K562 (cell line): ENCODE measurements around the gene TRAPPC2L. TPM values are rescaled to one million over a fixed set of nuclear protein-coding genes. Genes with fewer than 3 reads are reported as not detected.
A peak's percentile ranks its signal among the peaks of the same experiment; 100 is the strongest.

ENCODE experiments used
- ATAC-seq: fragments of 200-7000 bp; cut with Tn5 transposase; 3 replicates; pipeline ENCODE4 v1.9.1; 2020; ENCODE audit warnings: moderate library complexity
- BruUV-seq: library from RNA; stranded (reverse); fragments of 400-500 nt; replicated peaks from 2 replicates; lab custom pipeline; 2021; lab: Mats Ljungman, UMichigan
- CTCF ChIA-PET: fragments of 300-600 bp; formaldehyde crosslinking; extraction: SDS; loops from one replicate; lab custom pipeline; 2021; ENCODE audit warnings: low intra/inter-chr PET ratio; lab: Yijun Ruan, JAX
- POLR2A ChIA-PET: fragments of 300-600, 350-650 bp; sonication (Branson Sonifier 250); formaldehyde crosslinking; extraction: SDS; loops from one replicate; lab custom pipeline; 2021; ENCODE audit warnings: antibody characterized with exemption, inconsistent platforms; lab: Yijun Ruan, JAX
- DNase-seq, 4 experiments: peaks; one replicate each; pipeline versions ENCODE4 v3.0.0 to v3.0.0-alpha.2; 2011 to 2018; ENCODE audit warnings: low spot score in 3 of 4, mixed read lengths in 3 of 4; ENCODE audit errors: extremely low read depth in 1 of 4
- FAIRE-seq: peaks from 2 replicates; lab custom pipeline; 2011; peaks lifted over from hg19 to GRCh38; lab: Jason Lieb, UNC
- H2AFZ ChIP-seq: 2 replicates; pipeline ENCODE4 v1.6.0; 2011; ENCODE audit warnings: low read depth, low read length, control low read depth, inconsistent platforms
- H3K27ac ChIP-seq: fragments of 200-600 bp; 3 replicates; pipeline ENCODE4 v1.8.0; 2011; ENCODE audit warnings: low read depth, mild to moderate bottlenecking, control low read depth, inconsistent platforms, low read length, moderate library complexity, mixed read lengths; ENCODE audit errors: extremely low read depth
- H3K27me3 ChIP-seq, 2 experiments: fragments of 300-600 bp in 1 of 2; 2 replicates in 1 of 2; 3 replicates in 1 of 2; pipeline versions ENCODE4 v1.6.0 to v1.8.0; 2011; ENCODE audit warnings: inconsistent platforms in 2 of 2, low read length in 2 of 2, mild to moderate bottlenecking in 1 of 2, mixed read lengths in 1 of 2, moderate library complexity in 1 of 2; ENCODE audit not compliant: control insufficient read depth in 2 of 2, insufficient read depth in 2 of 2
- H3K36me3 ChIP-seq: fragments of 300-600 bp; 3 replicates; pipeline ENCODE4 v1.8.0; 2011; ENCODE audit warnings: mild to moderate bottlenecking, low read length, inconsistent platforms; ENCODE audit not compliant: control insufficient read depth, insufficient read depth
- H3K4me1 ChIP-seq, 2 experiments: fragments of 200-600 bp in 1 of 2; replicated peaks in 1 of 2; 2 replicates in 1 of 2; 3 replicates in 1 of 2; pipeline versions ENCODE4 v1.5.1 to v1.8.0; 2011; ENCODE audit warnings: inconsistent platforms in 2 of 2, low read length in 2 of 2, mild to moderate bottlenecking in 1 of 2, mixed read lengths in 1 of 2, moderate library complexity in 1 of 2; ENCODE audit not compliant: control insufficient read depth in 2 of 2, insufficient read depth in 2 of 2
- H3K4me2 ChIP-seq: 2 replicates; pipeline ENCODE4 v1.6.1; 2011; ENCODE audit warnings: low read length, control low read depth, inconsistent platforms, mixed read lengths; ENCODE audit not compliant: insufficient read depth
- H3K4me3 ChIP-seq: fragments of 200-600 bp; sonication (generic), shearing (Covaris generic); 2 replicates; pipeline ENCODE4 v1.5.1; 2016; ENCODE audit warnings: control low read depth, inconsistent platforms
- H3K79me2 ChIP-seq: fragments of 200-600 bp; 3 replicates; pipeline ENCODE4 v1.8.0; 2011; ENCODE audit warnings: low read length, inconsistent platforms; ENCODE audit not compliant: control insufficient read depth, insufficient read depth
- H3K9ac ChIP-seq, 2 experiments: 2 replicates each; pipeline versions ENCODE4 v1.6.0 to v1.6.1; 2011; ENCODE audit warnings: low read depth in 2 of 2, low read length in 2 of 2, control low read depth in 1 of 2, inconsistent platforms in 1 of 2, mild to moderate bottlenecking in 1 of 2, mixed read lengths in 1 of 2; ENCODE audit not compliant: insufficient read depth in 1 of 2
- H3K9me1 ChIP-seq: one replicate; pipeline ENCODE4 v1.6.0; 2011; ENCODE audit warnings: inconsistent platforms, mild to moderate bottlenecking, low read length, moderate library complexity; ENCODE audit not compliant: control insufficient read depth, insufficient read depth
- H3K9me3 ChIP-seq: replicated peaks from 2 replicates; pipeline ENCODE4 v1.5.1; 2011; ENCODE audit warnings: low read depth, low read length, inconsistent platforms; ENCODE audit not compliant: control insufficient read depth, insufficient read depth
- H4K20me1 ChIP-seq: replicated peaks from 2 replicates; pipeline ENCODE4 v1.6.1; 2011; ENCODE audit warnings: low read length, inconsistent platforms, mixed read lengths; ENCODE audit not compliant: control insufficient read depth, insufficient read depth
- EGR1 ChIP-seq: fragments of 450-650 bp; conservative IDR thresholded peaks from 2 replicates; pipeline ENCODE4 v1.6.1; 2017; ENCODE audit warnings: mild to moderate bottlenecking
- HDGF ChIP-seq: fragments of 450-650 bp; IDR thresholded peaks from 2 replicates; pipeline ENCODE4 v1.6.1; 2016
- MEIS2 ChIP-seq: fragments of 450-650 bp; IDR thresholded peaks from 2 replicates; pipeline ENCODE4 v1.6.1; 2014; ENCODE audit warnings: mild to moderate bottlenecking; ENCODE audit not compliant: partially characterized antibody
- POLR3A ChIP-seq: IDR thresholded peaks from 2 replicates; pipeline ENCODE4 v1.6.1; 2011; ENCODE audit warnings: borderline replicate concordance, mild to moderate bottlenecking, moderate library complexity; ENCODE audit not compliant: insufficient read length, insufficient read depth; ENCODE audit errors: extremely low read depth
- STAG1 ChIP-seq: sonication (generic); formaldehyde crosslinking; IDR thresholded peaks from 2 replicates; pipeline ENCODE4 v1.5.0; 2020; ENCODE audit warnings: missing genetic modification reagents, borderline replicate concordance
- YBX1 ChIP-seq: fragments of 450-650 bp; IDR thresholded peaks from 2 replicates; pipeline ENCODE4 v1.7.1; 2016; ENCODE audit warnings: mild to moderate bottlenecking
- ZSCAN32 ChIP-seq: fragments of 450-650 bp; formaldehyde crosslinking; IDR thresholded peaks from 2 replicates; pipeline ENCODE4 v1.4.0; 2020; ENCODE audit warnings: mild to moderate bottlenecking, moderate library complexity
- WGBS: fragments of 100-300 bp; shearing (Covaris generic); methylation state at CpG from one replicate; pipeline ENCODE4 v1.1.6; 2016; ENCODE audit warnings: low coverage, mixed read lengths; ENCODE audit not compliant: insufficient coverage; ENCODE audit errors: missing lambda C conversion rate; 5-methylcytosine and 5-hydroxymethylcytosine counted together
- in situ Hi-C: fragments of 300-500 bp; cut with MboI; formaldehyde crosslinking; loops from 4 replicates; pipeline ENCODE4 v1.15.0; 2018; ENCODE audit warnings: inconsistent platforms, mixed read lengths
- intact Hi-C: fragments of 100-400 bp; cut with micrococcal nuclease; formaldehyde crosslinking; loops from 2 replicates; pipeline ENCODE4 v1.14.2; 2022
- polyA plus RNA-seq, 8 experiments: library from polyadenylated mRNA; depleted of rRNA in 4 of 8; stranded (reverse) in 5 of 8; unstranded in 3 of 8; fragments of >200 nt; fragmentation: Nextera tagmentation in 2 of 8; fragmentation: Illumina TruSeq in 1 of 8; extraction: Ambion mirVana in 2 of 8; extraction: Trizol in 1 of 8; gene quantifications; 2 replicates each; pipeline versions ENCODE4 v1.2.1 to v1.2.3, GENCODE V29; 2011 to 2014; ENCODE audit warnings: inconsistent platforms in 1 of 8, missing spikeins in 1 of 8
- total RNA-seq, 7 experiments: library from RNA; depleted of rRNA in 6 of 7; stranded (reverse); fragments of >200 nt in 6 of 7; fragmentation: Illumina TruSeq in 2 of 7; extraction: Trizol in 2 of 7; gene quantifications; 2 replicates each; pipeline versions ENCODE4 v1.2.1 to v1.2.3, GENCODE V29; 2011 to 2021; ENCODE audit warnings: low replicate concordance in 1 of 7
- TF ChIP-seq, protein P1 (sequence below): sonication (generic); formaldehyde crosslinking; IDR thresholded peaks from 2 replicates; pipeline ENCODE4 v1.8.0; 2022; ENCODE audit warnings: missing genetic modification reagents, mild to moderate bottlenecking, moderate library complexity, borderline replicate concordance
- TF ChIP-seq, protein P2 (sequence below): fragments of 450-650 bp; IDR thresholded peaks from 2 replicates; pipeline ENCODE4 v1.7.1; 2018; ENCODE audit warnings: mild to moderate bottlenecking, low read depth; ENCODE audit not compliant: partially characterized antibody
- TF ChIP-seq, protein P3 (sequence below): sonication (generic); formaldehyde crosslinking; IDR thresholded peaks from 2 replicates; pipeline ENCODE4 v1.8.1; 2023; ENCODE audit warnings: mild to moderate bottlenecking, missing genetic modification reagents
- TF ChIP-seq, protein P4 (sequence below): sonication (generic); formaldehyde crosslinking; IDR thresholded peaks from 2 replicates; pipeline ENCODE4 v1.8.0; 2022; ENCODE audit warnings: mild to moderate bottlenecking, missing genetic modification reagents
- TF ChIP-seq, protein P5 (sequence below): fragments of 250-450 bp; sonication (Bioruptor Pico); IDR thresholded peaks from 2 replicates; pipeline ENCODE4 v1.5.1; 2021; ENCODE audit warnings: mild to moderate bottlenecking

The TRAPPC2L gene
- total and polyA plus RNA-seq, 9 of the 15 experiments (the other 6 are each of a cell fraction or from before 2014, with no cell fraction given): 60.4 to 398 (median 97.5) TPM

DNA sequence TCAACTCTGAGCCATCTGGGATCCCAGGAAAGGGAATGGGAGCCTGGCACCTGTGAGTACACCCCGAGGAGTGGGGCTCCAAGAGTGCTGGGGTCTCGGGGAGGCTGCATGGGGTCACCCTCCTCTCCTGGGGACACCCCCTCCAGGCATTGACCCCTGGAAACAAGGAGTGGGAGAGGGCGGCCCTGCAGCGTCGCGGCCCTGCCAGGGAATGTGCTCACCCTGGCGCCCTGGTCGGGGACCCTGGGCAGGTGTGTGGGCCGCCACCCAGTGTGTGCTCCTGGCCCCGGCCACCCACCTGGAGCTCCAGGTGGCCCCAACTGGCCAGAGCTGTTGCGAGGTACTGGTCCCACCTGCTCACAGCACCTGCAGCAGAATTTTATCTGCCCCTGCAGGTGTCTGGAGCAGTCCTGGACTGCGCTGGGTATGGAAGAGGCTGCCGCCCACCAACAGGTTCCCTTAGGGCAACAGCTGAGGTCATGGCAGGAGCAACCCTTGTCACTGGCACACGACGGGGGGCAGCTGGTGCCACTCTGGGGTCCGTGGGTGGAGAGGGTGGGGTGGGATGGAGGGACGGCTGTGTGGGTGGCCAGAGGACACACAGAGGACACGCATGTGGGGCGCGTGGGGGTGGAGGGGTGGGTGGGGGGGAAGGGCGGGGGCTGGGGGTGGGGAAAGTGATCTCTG, 14.9 kb downstream of the TRAPPC2L start:
- intact Hi-C loops (no loop called here), in situ Hi-C loops (no loop called here)
- POLR2A ChIA-PET: interaction anchor here (0.6 to 1.7 kb wide), 3 partner anchors 14 to 1061 kb away, joined by 3 to 10 read pairs (median 4); no protein-coding TSS in a partner anchor
- WGBS: 71% methylated on average over 15 of the region's 21 CpGs
- CTCF ChIA-PET: no interaction called here
- H3K4me2 ChIP-seq: 0 out of 2 replicates have a peak overlapping the region, but pooled peaks have one; percentile 64
- peaks cover 30% of the 10 kb centered on the region; the same call in 2 of the 3 replicates for H3K36me3 ChIP-seq
- H3K27me3 ChIP-seq: no peaks in the 10 kb centered on the region
- H3K79me2 ChIP-seq: no peaks in the 10 kb centered on the region
- FAIRE-seq: no peak
- H3K4me3 ChIP-seq: no peak overlapping the region
- peak; percentile 2; the same call in 2 of the 3 replicates for ATAC-seq
- no TSS peak for BruUV-seq
- H3K9me1 ChIP-seq: peaks cover 9% of the 10 kb centered on the region
- peak in 1 of 4 experiments; percentile 54 for DNase-seq
- H3K27ac ChIP-seq: no peak overlapping the region
- peaks cover 12% of the 10 kb centered on the region; the same call in 1 of the 2 replicates for H4K20me1 ChIP-seq
- H3K4me1 ChIP-seq: peaks cover 14 to 65% of the 10 kb centered on the region in 2 experiments; a peak in 4 of 5 replicates
- H2AFZ ChIP-seq: no peak overlapping the region
- H3K9ac ChIP-seq: peak overlapping the region; percentile 45 to 57; a peak in 2 of 4 replicates
- H3K9me3 ChIP-seq: no peaks in the 10 kb centered on the region
- TF ChIP-seq, protein P1, sequence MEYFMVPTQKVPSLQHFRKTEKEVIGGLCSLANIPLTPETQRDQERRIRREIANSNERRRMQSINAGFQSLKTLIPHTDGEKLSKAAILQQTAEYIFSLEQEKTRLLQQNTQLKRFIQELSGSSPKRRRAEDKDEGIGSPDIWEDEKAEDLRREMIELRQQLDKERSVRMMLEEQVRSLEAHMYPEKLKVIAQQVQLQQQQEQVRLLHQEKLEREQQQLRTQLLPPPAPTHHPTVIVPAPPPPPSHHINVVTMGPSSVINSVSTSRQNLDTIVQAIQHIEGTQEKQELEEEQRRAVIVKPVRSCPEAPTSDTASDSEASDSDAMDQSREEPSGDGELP (CRISPR knock-in tag): no peak; the same call in 1 of the 2 replicates
- peak; percentile 49 for TF ChIP-seq EGR1
- TF ChIP-seq, protein P2, sequence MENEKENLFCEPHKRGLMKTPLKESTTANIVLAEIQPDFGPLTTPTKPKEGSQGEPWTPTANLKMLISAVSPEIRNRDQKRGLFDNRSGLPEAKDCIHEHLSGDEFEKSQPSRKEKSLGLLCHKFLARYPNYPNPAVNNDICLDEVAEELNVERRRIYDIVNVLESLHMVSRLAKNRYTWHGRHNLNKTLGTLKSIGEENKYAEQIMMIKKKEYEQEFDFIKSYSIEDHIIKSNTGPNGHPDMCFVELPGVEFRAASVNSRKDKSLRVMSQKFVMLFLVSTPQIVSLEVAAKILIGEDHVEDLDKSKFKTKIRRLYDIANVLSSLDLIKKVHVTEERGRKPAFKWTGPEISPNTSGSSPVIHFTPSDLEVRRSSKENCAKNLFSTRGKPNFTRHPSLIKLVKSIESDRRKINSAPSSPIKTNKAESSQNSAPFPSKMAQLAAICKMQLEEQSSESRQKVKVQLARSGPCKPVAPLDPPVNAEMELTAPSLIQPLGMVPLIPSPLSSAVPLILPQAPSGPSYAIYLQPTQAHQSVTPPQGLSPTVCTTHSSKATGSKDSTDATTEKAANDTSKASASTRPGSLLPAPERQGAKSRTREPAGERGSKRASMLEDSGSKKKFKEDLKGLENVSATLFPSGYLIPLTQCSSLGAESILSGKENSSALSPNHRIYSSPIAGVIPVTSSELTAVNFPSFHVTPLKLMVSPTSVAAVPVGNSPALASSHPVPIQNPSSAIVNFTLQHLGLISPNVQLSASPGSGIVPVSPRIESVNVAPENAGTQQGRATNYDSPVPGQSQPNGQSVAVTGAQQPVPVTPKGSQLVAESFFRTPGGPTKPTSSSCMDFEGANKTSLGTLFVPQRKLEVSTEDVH: no peak
- TF ChIP-seq HDGF: no peak
- no peak for TF ChIP-seq YBX1
- TF ChIP-seq ZSCAN32: no peak
- TF ChIP-seq, protein P3, sequence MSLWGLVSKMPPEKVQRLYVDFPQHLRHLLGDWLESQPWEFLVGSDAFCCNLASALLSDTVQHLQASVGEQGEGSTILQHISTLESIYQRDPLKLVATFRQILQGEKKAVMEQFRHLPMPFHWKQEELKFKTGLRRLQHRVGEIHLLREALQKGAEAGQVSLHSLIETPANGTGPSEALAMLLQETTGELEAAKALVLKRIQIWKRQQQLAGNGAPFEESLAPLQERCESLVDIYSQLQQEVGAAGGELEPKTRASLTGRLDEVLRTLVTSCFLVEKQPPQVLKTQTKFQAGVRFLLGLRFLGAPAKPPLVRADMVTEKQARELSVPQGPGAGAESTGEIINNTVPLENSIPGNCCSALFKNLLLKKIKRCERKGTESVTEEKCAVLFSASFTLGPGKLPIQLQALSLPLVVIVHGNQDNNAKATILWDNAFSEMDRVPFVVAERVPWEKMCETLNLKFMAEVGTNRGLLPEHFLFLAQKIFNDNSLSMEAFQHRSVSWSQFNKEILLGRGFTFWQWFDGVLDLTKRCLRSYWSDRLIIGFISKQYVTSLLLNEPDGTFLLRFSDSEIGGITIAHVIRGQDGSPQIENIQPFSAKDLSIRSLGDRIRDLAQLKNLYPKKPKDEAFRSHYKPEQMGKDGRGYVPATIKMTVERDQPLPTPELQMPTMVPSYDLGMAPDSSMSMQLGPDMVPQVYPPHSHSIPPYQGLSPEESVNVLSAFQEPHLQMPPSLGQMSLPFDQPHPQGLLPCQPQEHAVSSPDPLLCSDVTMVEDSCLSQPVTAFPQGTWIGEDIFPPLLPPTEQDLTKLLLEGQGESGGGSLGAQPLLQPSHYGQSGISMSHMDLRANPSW (CRISPR knock-in tag): no peak
- TF ChIP-seq, protein P4, sequence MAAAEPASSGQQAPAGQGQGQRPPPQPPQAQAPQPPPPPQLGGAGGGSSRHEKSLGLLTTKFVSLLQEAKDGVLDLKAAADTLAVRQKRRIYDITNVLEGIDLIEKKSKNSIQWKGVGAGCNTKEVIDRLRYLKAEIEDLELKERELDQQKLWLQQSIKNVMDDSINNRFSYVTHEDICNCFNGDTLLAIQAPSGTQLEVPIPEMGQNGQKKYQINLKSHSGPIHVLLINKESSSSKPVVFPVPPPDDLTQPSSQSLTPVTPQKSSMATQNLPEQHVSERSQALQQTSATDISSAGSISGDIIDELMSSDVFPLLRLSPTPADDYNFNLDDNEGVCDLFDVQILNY: no peak
- no peak for TF ChIP-seq STAG1 (CRISPR knock-in tag)
- TF ChIP-seq MEIS2: no peak
- TF ChIP-seq, protein P5, sequence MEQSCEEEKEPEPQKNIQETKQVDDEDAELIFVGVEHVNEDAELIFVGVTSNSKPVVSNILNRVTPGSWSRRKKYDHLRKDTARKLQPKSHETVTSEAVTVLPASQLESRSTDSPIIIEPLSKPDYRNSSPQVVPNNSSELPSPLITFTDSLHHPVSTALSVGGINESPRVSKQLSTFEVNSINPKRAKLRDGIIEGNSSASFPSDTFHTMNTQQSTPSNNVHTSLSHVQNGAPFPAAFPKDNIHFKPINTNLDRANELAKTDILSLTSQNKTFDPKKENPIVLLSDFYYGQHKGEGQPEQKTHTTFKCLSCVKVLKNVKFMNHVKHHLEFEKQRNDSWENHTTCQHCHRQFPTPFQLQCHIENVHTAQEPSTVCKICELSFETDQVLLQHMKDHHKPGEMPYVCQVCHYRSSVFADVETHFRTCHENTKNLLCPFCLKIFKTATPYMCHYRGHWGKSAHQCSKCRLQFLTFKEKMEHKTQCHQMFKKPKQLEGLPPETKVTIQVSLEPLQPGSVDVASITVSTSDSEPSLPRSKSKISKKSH (CRISPR knock-in tag): no peak
- TF ChIP-seq POLR3A: no peak
